ENCODE measurements around the gene XPC. TPM values are rescaled to one million over a fixed set of nuclear protein-coding genes. Genes with fewer than 3 reads are reported as not detected.

The XPC gene
- total RNA-seq, 4 donors from 2014 or later, result 27.6 to 73.0 (median 34.4) TPM

GRCh38 chr3:14132120-14132519 is 46.3 kb downstream of the XPC start:
- Histone ChIP-seq H3K36me3 (peaks cover 0 to 93% of the 10 kb centered on the region in 2 donors), H3K4me3 (no peak overlapping the region), H3K9me3 (no peaks in the 10 kb centered on the region), H3K27ac (no peak overlapping the region), H3K4me1 (peaks cover 0 to 23% (median 4%) of the 10 kb centered on the region in 3 donors), H3K27me3 (no peaks in the 10 kb centered on the region)
- 80 to 100% methylated on average over 1 of the region's 8 CpGs for WGBS, 2 donors (ENCODE audit: low coverage in 1 of 2)
- no peak for ATAC-seq
- TF ChIP-seq POLR2AphosphoS5 (IDR thresholded peaks at IDR 0.05) (no peak), CTCF (IDR thresholded peaks at IDR 0.05) (no peak), EP300 (IDR thresholded peaks at IDR 0.05) (no peak), POLR2A (IDR thresholded peaks at IDR 0.05) (no peak)

- WGBS, 2 donors (ENCODE audit: low coverage in 1 of 2), result 70 to 86% methylated on average over 1 to 4 of the region's 5 CpGs
- Histone ChIP-seq H3K27ac (peak overlapping the region in 1 of 4 donors; percentile 8), H3K36me3 (peaks cover 0 to 85% of the 10 kb centered on the region in 2 donors)
These were observed 47.3 kb downstream of the XPC start for GRCh38 chr3:14131134-14131533.

GRCh38 chr3:14130707-14131106 is 47.7 kb downstream of the XPC start:
- no peak for TF ChIP-seq POLR2AphosphoS5 (IDR thresholded peaks at IDR 0.05)
- no peak for TF ChIP-seq EP300 (IDR thresholded peaks at IDR 0.05)
- no peak for TF ChIP-seq POLR2A (IDR thresholded peaks at IDR 0.05)
- H3K27ac ChIP-seq, result peak overlapping the region in 1 of 4 donors; percentile 8
- H3K4me3 ChIP-seq, result no peak overlapping the region
- peaks cover 8 to 28% (median 14%) of the 10 kb centered on the region in 3 donors for H3K4me1 ChIP-seq
- no peaks in the 10 kb centered on the region for H3K9me3 ChIP-seq
- peaks cover 0 to 80% of the 10 kb centered on the region in 2 donors for H3K36me3 ChIP-seq
- no peak for ATAC-seq
- 90 to 92% methylated on average over 2 to 12 of the region's 12 CpGs for WGBS, 2 donors (ENCODE audit: low coverage in 1 of 2)
- H3K27me3 ChIP-seq, result no peaks in the 10 kb centered on the region

More at GRCh38 chr3:14131134-14131533, 47.3 kb downstream of the XPC start:
- Histone ChIP-seq H3K4me3 (no peak overlapping the region), H3K4me1 (peaks cover 8 to 23% (median 12%) of the 10 kb centered on the region in 3 donors), H3K27me3 (no peaks in the 10 kb centered on the region), H3K9me3 (no peaks in the 10 kb centered on the region)
- no peak for ATAC-seq
- no peak for TF ChIP-seq CTCF (IDR thresholded peaks at IDR 0.05)
- no peak for TF ChIP-seq EP300 (IDR thresholded peaks at IDR 0.05)
- TF ChIP-seq POLR2A (IDR thresholded peaks at IDR 0.05), result no peak
- TF ChIP-seq POLR2AphosphoS5 (IDR thresholded peaks at IDR 0.05), result no peak

GRCh38 chr3:14130230-14130629 is 48.2 kb downstream of the XPC start:
- H3K9me3 ChIP-seq, result no peaks in the 10 kb centered on the region
- TF ChIP-seq POLR2A (IDR thresholded peaks at IDR 0.05), result no peak
- no peak for TF ChIP-seq CTCF (IDR thresholded peaks at IDR 0.05)
- no peak for TF ChIP-seq EP300 (IDR thresholded peaks at IDR 0.05)
- TF ChIP-seq POLR2AphosphoS5 (IDR thresholded peaks at IDR 0.05), result no peak
- peak overlapping the region in 1 of 4 donors; percentile 99 for H3K27ac ChIP-seq
- 100% methylated on average over 1 of the region's 4 CpGs; no CpG with 5 or more reads in 1 of the 2 donors for WGBS, 2 donors (ENCODE audit: low coverage in 1 of 2)
- no peak for ATAC-seq
- H3K4me3 ChIP-seq, result no peak overlapping the region
- H3K4me1 ChIP-seq, result peaks cover 8 to 29% (median 14%) of the 10 kb centered on the region in 3 donors
- no peaks in the 10 kb centered on the region for H3K27me3 ChIP-seq
- peaks cover 0 to 76% of the 10 kb centered on the region in 2 donors for H3K36me3 ChIP-seq

GRCh38 chr3:14129296-14129695 is 49.1 kb downstream of the XPC start:
- Histone ChIP-seq H3K4me1 (peaks cover 8 to 29% (median 14%) of the 10 kb centered on the region in 3 donors), H3K27me3 (no peaks in the 10 kb centered on the region), H3K4me3 (no peak overlapping the region), H3K27ac (peak overlapping the region in 3 of 4 donors; percentile 3 to 99 (median 14)), H3K36me3 (peaks cover 0 to 66% of the 10 kb centered on the region in 2 donors), H3K9me3 (no peaks in the 10 kb centered on the region)
- no peak for ATAC-seq
- TF ChIP-seq POLR2AphosphoS5 (IDR thresholded peaks at IDR 0.05) (no peak), POLR2A (IDR thresholded peaks at IDR 0.05) (no peak), CTCF (IDR thresholded peaks at IDR 0.05) (no peak), EP300 (IDR thresholded peaks at IDR 0.05) (no peak)
- 86 to 100% methylated on average over 4 to 6 of the region's 6 CpGs for WGBS, 2 donors (ENCODE audit: low coverage in 1 of 2)
